Renal cortical epithelial cell (primary cell): ENCODE measurements around the gene PSMD3. TPM values are rescaled to one million over a fixed set of nuclear protein-coding genes. Genes with fewer than 3 reads are reported as not detected.
"Not testable (repeated sequence)": the region's sequence is repeated elsewhere in the genome, so short reads cannot be mapped to it uniquely, and the experiment has no call there.

Experiments used
- DNase-seq: peaks from one replicate; pipeline ENCODE4 v3.0.0-alpha.2; 2011; ENCODE audit warnings: low read depth
- total RNA-seq: library from RNA; depleted of rRNA; stranded (reverse); fragments of >200 nt; gene quantifications from 2 replicates; pipeline ENCODE4 v1.2.3, GENCODE V29; 2014

The PSMD3 gene
- total RNA-seq, 1 donor from 2014 or later: 89.6 TPM

GRCh38 chr17:39996800-39997199, 16.2 kb downstream of the PSMD3 start:
- DNase-seq: no peak

- no peak for DNase-seq
Observed at GRCh38 chr17:39997543-39997942, 16.9 kb downstream of the PSMD3 start.

GRCh38 chr17:39999067-39999466, 18.5 kb downstream of the PSMD3 start:
- no peak for DNase-seq

GRCh38 chr17:40000161-40000560, 19.6 kb downstream of the PSMD3 start:
- DNase-seq: no peak

- not testable (repeated sequence) for DNase-seq
Observed at GRCh38 chr17:40001335-40001734, 20.7 kb downstream of the PSMD3 start.

- DNase-seq: no peak
Observed at GRCh38 chr17:40004072-40004471, 23.5 kb downstream of the PSMD3 start.

- DNase-seq: no peak
Observed at GRCh38 chr17:40004712-40005111, 24.1 kb downstream of the PSMD3 start.

- no peak for DNase-seq
Observed at GRCh38 chr17:40005520-40005919, 24.9 kb downstream of the PSMD3 start.

- not testable (repeated sequence) for DNase-seq
Observed at GRCh38 chr17:40010946-40011500, 30.4 kb downstream of the PSMD3 start.

GRCh38 chr17:40012017-40012647, 31.5 kb downstream of the PSMD3 start:
- not testable (repeated sequence) for DNase-seq

GRCh38 chr17:40014375-40014980, 33.9 kb downstream of the PSMD3 start:
- no peak for DNase-seq

GRCh38 chr17:40015005-40015997, 34.7 kb downstream of the PSMD3 start, which contains the start of gene CSF3:
TSS of gene CSF3 (plus strand) at chr17:40015440. CDS start at chr17:40015475, 35 bp downstream.
- DNase-seq: no peak

GRCh38 chr17:40015998-40016985, 35.7 kb downstream of the PSMD3 start:
- DNase-seq: no peak

- DNase-seq: no peak
Observed at GRCh38 chr17:40017422-40018080, 36.9 kb downstream of the PSMD3 start.

GRCh38 chr17:40018211-40019121, 37.9 kb downstream of the PSMD3 start:
- DNase-seq: no peak

- no peak for DNase-seq
Observed at GRCh38 chr17:40019140-40019991, 38.8 kb downstream of the PSMD3 start.

- no peak for DNase-seq
Observed at GRCh38 chr17:40020146-40020545, 39.5 kb downstream of the PSMD3 start.

- peak; percentile 80 for DNase-seq
Observed at GRCh38 chr17:40021451-40021971, 40.9 kb downstream of the PSMD3 start.
